HUES48 (cell line): ENCODE results near the gene FBXO31.
"Not testable (repeated sequence)": the region's sequence is repeated elsewhere in the genome, so short reads cannot be mapped to it uniquely, and the experiment has no call there.

Source experiments
- H3K27ac ChIP-seq: one replicate; pipeline ENCODE4 v1.7.0; 2013; ENCODE audit warnings: low read depth, low read length, inconsistent platforms
- H3K27me3 ChIP-seq: 2 replicates; pipeline ENCODE4 v1.6.1; 2013; ENCODE audit warnings: mild to moderate bottlenecking, low read length; ENCODE audit not compliant: control insufficient read depth, insufficient read depth
- H3K36me3 ChIP-seq: 2 replicates; pipeline ENCODE4 v1.6.1; 2013; ENCODE audit warnings: low read length; ENCODE audit not compliant: control insufficient read depth, insufficient read depth
- H3K4me1 ChIP-seq: 2 replicates; pipeline ENCODE4 v1.6.1; 2013; ENCODE audit warnings: mild to moderate bottlenecking, low read length; ENCODE audit not compliant: control insufficient read depth, insufficient read depth
- H3K4me3 ChIP-seq: 2 replicates; pipeline ENCODE4 v1.5.1; 2013; ENCODE audit warnings: mild to moderate bottlenecking, low read depth, low read length
- H3K9ac ChIP-seq: 2 replicates; pipeline ENCODE4 v1.6.1; 2013; ENCODE audit warnings: mild to moderate bottlenecking, low read depth, low read length, moderate library complexity
- H3K9me3 ChIP-seq: 2 replicates; pipeline ENCODE4 v1.6.1; 2013; ENCODE audit warnings: low read length; ENCODE audit not compliant: control insufficient read depth, insufficient read depth

The FBXO31 gene

GRCh38 chr16:87382023-87382785 lies 1.4 kb downstream of the FBXO31 start:
- Histone ChIP-seq H3K27ac (no peak overlapping the region), H3K36me3 (no peaks in the 10 kb centered on the region), H3K4me3 (peak overlapping the region; percentile 72), H3K9me3 (no peaks in the 10 kb centered on the region), H3K4me1 (peaks cover 2% of the 10 kb centered on the region; the same call in 1 of the 2 replicates), H3K9ac (no peak overlapping the region), H3K27me3 (no peaks in the 10 kb centered on the region)

GRCh38 chr16:87380881-87381280 lies 2.7 kb downstream of the FBXO31 start:
- Histone ChIP-seq H3K27ac (no peak overlapping the region), H3K9me3 (no peaks in the 10 kb centered on the region), H3K9ac (no peak overlapping the region), H3K4me1 (peaks cover 2% of the 10 kb centered on the region; the same call in 1 of the 2 replicates), H3K36me3 (no peaks in the 10 kb centered on the region), H3K4me3 (no peak overlapping the region), H3K27me3 (no peaks in the 10 kb centered on the region)

- H3K36me3 ChIP-seq = no peaks in the 10 kb centered on the region
- H3K4me3 ChIP-seq = no peak overlapping the region
- no peaks in the 10 kb centered on the region for H3K9me3 ChIP-seq
- peaks cover 2% of the 10 kb centered on the region; the same call in 1 of the 2 replicates for H3K4me1 ChIP-seq
- H3K27me3 ChIP-seq = no peaks in the 10 kb centered on the region
- no peak overlapping the region for H3K9ac ChIP-seq
- no peak overlapping the region for H3K27ac ChIP-seq
These were observed 3.2 kb downstream of the FBXO31 start for GRCh38 chr16:87380403-87380802.

GRCh38 chr16:87379312-87379752 lies 4.2 kb downstream of the FBXO31 start:
- not testable (repeated sequence) for H3K4me1 ChIP-seq, H3K9ac ChIP-seq, H3K4me3 ChIP-seq, H3K27ac ChIP-seq, H3K27me3 ChIP-seq, H3K9me3 ChIP-seq, H3K36me3 ChIP-seq

- Histone ChIP-seq H3K36me3 (no peaks in the 10 kb centered on the region), H3K9me3 (no peaks in the 10 kb centered on the region), H3K4me1 (no peaks in the 10 kb centered on the region), H3K9ac (no peak overlapping the region), H3K4me3 (no peak overlapping the region), H3K27me3 (no peaks in the 10 kb centered on the region), H3K27ac (no peak overlapping the region)
These were observed 6.9 kb downstream of the FBXO31 start for GRCh38 chr16:87376660-87377059.

GRCh38 chr16:87375426-87376135 lies 8.0 kb downstream of the FBXO31 start:
- H3K36me3 ChIP-seq = no peaks in the 10 kb centered on the region
- H3K9ac ChIP-seq = no peak overlapping the region
- H3K4me3 ChIP-seq = no peak overlapping the region
- no peaks in the 10 kb centered on the region for H3K27me3 ChIP-seq
- H3K4me1 ChIP-seq = no peaks in the 10 kb centered on the region
- H3K9me3 ChIP-seq = no peaks in the 10 kb centered on the region
- no peak overlapping the region for H3K27ac ChIP-seq

GRCh38 chr16:87374313-87374712 lies 9.3 kb downstream of the FBXO31 start:
- Histone ChIP-seq H3K27me3 (no peaks in the 10 kb centered on the region), H3K27ac (no peak overlapping the region), H3K9ac (no peak overlapping the region), H3K4me1 (no peaks in the 10 kb centered on the region), H3K36me3 (no peaks in the 10 kb centered on the region), H3K4me3 (no peak overlapping the region), H3K9me3 (no peaks in the 10 kb centered on the region)

- Histone ChIP-seq H3K27me3 (no peaks in the 10 kb centered on the region), H3K9me3 (no peaks in the 10 kb centered on the region), H3K27ac (no peak overlapping the region), H3K36me3 (no peaks in the 10 kb centered on the region), H3K4me3 (no peak overlapping the region), H3K4me1 (no peaks in the 10 kb centered on the region), H3K9ac (no peak overlapping the region)
These were observed 11.3 kb downstream of the FBXO31 start for GRCh38 chr16:87372305-87372704.

GRCh38 chr16:87371261-87371866 lies 12.2 kb downstream of the FBXO31 start:
- Histone ChIP-seq H3K9ac (no peak overlapping the region), H3K9me3 (no peaks in the 10 kb centered on the region), H3K36me3 (no peaks in the 10 kb centered on the region), H3K27ac (no peak overlapping the region), H3K4me3 (no peak overlapping the region), H3K4me1 (no peaks in the 10 kb centered on the region), H3K27me3 (no peaks in the 10 kb centered on the region)

GRCh38 chr16:87369796-87370719 lies 13.5 kb downstream of the FBXO31 start:
- no peak overlapping the region for H3K9ac ChIP-seq
- H3K9me3 ChIP-seq = no peaks in the 10 kb centered on the region
- H3K4me3 ChIP-seq = no peak overlapping the region
- H3K27ac ChIP-seq = no peak overlapping the region
- H3K4me1 ChIP-seq = no peaks in the 10 kb centered on the region
- no peaks in the 10 kb centered on the region for H3K27me3 ChIP-seq
- no peaks in the 10 kb centered on the region for H3K36me3 ChIP-seq
